RWPE1 (cell line): ENCODE measurements around the gene AP2B1.
A peak's percentile ranks its signal among the peaks of the same experiment; 100 is the strongest.

ENCODE experiments used
- CTCF ChIA-PET: fragments of 350-600 bp; sonication (Branson Sonifier 250); formaldehyde crosslinking; extraction: SDS; loops from one replicate; lab custom pipeline; 2021; lab: Yijun Ruan, JAX
- POLR2A ChIA-PET: fragments of 400-600 bp; formaldehyde crosslinking; extraction: SDS; loops from one replicate; lab custom pipeline; 2020; ENCODE audit warnings: antibody characterized with exemption; ENCODE audit not compliant: low non-redundant PET; lab: Yijun Ruan, JAX
- DNase-seq: peaks from one replicate; pipeline ENCODE4 v3.0.0; 2012; ENCODE audit warnings: low spot score
- H3K27ac ChIP-seq: fragments of 450-650 bp; 2 replicates; pipeline ENCODE4 v1.5.1; 2017
- TF ChIP-seq, protein P1 (sequence below): fragments of 450-650 bp; conservative IDR thresholded peaks from 2 replicates; pipeline ENCODE4 v1.5.1; 2017; ENCODE audit warnings: low read depth, mild to moderate bottlenecking

Gene AP2B1

DNA sequence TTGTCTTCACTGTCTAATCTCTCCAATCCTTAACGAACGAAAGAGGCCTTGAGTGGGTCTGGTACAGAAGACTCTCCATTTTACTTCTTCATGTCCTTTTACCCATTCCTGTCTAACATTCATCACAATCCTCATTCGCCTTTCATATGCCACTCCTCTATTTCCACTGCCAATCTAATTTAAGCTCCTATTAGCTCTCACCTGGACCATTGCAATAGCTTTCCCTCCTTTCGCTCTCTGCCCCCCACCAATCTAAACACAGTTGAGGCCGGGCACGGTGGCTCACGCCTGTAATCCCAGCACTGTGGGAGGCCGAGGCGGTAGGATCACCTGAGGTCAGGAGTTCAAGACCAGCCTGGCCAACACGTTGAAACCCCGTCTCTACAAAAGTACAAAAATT lies 20.2 kb upstream of the AP2B1 start:
- TF ChIP-seq, protein P1, sequence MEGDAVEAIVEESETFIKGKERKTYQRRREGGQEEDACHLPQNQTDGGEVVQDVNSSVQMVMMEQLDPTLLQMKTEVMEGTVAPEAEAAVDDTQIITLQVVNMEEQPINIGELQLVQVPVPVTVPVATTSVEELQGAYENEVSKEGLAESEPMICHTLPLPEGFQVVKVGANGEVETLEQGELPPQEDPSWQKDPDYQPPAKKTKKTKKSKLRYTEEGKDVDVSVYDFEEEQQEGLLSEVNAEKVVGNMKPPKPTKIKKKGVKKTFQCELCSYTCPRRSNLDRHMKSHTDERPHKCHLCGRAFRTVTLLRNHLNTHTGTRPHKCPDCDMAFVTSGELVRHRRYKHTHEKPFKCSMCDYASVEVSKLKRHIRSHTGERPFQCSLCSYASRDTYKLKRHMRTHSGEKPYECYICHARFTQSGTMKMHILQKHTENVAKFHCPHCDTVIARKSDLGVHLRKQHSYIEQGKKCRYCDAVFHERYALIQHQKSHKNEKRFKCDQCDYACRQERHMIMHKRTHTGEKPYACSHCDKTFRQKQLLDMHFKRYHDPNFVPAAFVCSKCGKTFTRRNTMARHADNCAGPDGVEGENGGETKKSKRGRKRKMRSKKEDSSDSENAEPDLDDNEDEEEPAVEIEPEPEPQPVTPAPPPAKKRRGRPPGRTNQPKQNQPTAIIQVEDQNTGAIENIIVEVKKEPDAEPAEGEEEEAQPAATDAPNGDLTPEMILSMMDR = no peak
- ChIA-PET POLR2A (no interaction called here), CTCF (no interaction called here)
- DNase-seq = no peak
- peak overlapping the region; percentile 77 for H3K27ac ChIP-seq

DNA sequence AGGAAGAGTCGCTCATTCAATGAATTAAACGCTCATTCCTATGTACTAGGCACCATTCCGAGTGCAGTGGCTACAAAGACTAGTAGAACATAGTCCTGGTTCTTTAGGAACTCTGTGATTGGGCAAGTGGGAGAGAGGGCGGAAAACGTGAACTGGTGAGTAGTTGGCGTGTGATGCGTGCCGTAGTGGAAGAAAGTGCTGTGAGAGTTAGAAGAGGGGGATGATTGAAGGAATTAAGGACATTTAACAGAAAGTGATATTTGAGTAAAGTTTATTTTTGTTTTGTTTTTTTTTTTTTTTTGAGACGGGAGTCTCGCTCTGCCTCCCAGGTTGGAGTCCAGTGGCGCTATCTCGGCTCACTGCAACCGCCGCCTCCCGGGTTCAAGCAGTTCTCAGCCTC lies 18.6 kb upstream of the AP2B1 start:
- POLR2A ChIA-PET = interaction anchor here (0.6 to 0.7 kb wide), 2 partner anchors 9 to 10 kb away, joined by 3 read pairs; partner anchors contain the start of gene PEX12
- TF ChIP-seq, protein P1 = no peak
- CTCF ChIA-PET = no interaction called here
- H3K27ac ChIP-seq = peak overlapping the region; percentile 77
- peak; percentile 61 for DNase-seq

- POLR2A ChIA-PET = no interaction called here
- TF ChIP-seq, protein P1 = no peak
- no peak overlapping the region for H3K27ac ChIP-seq
- DNase-seq = no peak
- CTCF ChIA-PET = no interaction called here
Observed at GRCh38 chr17:35569405-35569804, 17.7 kb upstream of the AP2B1 start.

- TF ChIP-seq, protein P1 = no peak
- DNase-seq = no peak
- H3K27ac ChIP-seq = no peak overlapping the region
- CTCF ChIA-PET = no interaction called here
- POLR2A ChIA-PET = no interaction called here
Observed at GRCh38 chr17:35575759-35576158, 11.4 kb upstream of the AP2B1 start.

- ChIA-PET POLR2A (interaction anchor here (0.7 to 1.5 kb wide), 3 partner anchors 9 to 64 kb away, joined by 3 to 5 read pairs (median 3); partner anchors contain the start of gene AP2B1), CTCF (interaction anchor here (0.7 kb wide), 1 partner anchor 227 kb away, joined by 3 read pairs; no protein-coding TSS in a partner anchor)
- DNase-seq = no peak
- H3K27ac ChIP-seq = peak overlapping the region; percentile 84
- TF ChIP-seq, protein P1 = no peak
Observed at GRCh38 chr17:35577830-35578196, 9.3 kb upstream of the AP2B1 start.

GRCh38 chr17:35578197-35578928 lies 8.8 kb upstream of the AP2B1 start, which contains the start of gene PEX12:
Gene PEX12 (minus strand): TSS chr17:35578571. CDS start chr17:35578021, 550 bp downstream.
- ChIA-PET POLR2A (interaction anchor here (0.5 to 1.5 kb wide), 6 partner anchors 8 to 64 kb away, joined by 3 to 9 read pairs (median 4); partner anchors contain the start of gene AP2B1), CTCF (interaction anchor here (0.7 to 1.4 kb wide), 2 partner anchors 39 to 227 kb away, joined by 3 read pairs; no protein-coding TSS in a partner anchor)
- TF ChIP-seq, protein P1 = no peak
- peak within 1 kb of the TSS; percentile 84 for H3K27ac ChIP-seq
- DNase-seq = peak; percentile 77
